NOMO-1 treated with DMSO at 0.1 percent for 48 hours (cell line): Measurements from ENCODE around the gene PDGFB.

ENCODE experiments used
- DNase-seq: peaks from one replicate; lab custom pipeline; 2025; ENCODE audit not compliant: unreplicated experiment; lab: John Stamatoyannopoulos, UW

PDGFB gene

DNA sequence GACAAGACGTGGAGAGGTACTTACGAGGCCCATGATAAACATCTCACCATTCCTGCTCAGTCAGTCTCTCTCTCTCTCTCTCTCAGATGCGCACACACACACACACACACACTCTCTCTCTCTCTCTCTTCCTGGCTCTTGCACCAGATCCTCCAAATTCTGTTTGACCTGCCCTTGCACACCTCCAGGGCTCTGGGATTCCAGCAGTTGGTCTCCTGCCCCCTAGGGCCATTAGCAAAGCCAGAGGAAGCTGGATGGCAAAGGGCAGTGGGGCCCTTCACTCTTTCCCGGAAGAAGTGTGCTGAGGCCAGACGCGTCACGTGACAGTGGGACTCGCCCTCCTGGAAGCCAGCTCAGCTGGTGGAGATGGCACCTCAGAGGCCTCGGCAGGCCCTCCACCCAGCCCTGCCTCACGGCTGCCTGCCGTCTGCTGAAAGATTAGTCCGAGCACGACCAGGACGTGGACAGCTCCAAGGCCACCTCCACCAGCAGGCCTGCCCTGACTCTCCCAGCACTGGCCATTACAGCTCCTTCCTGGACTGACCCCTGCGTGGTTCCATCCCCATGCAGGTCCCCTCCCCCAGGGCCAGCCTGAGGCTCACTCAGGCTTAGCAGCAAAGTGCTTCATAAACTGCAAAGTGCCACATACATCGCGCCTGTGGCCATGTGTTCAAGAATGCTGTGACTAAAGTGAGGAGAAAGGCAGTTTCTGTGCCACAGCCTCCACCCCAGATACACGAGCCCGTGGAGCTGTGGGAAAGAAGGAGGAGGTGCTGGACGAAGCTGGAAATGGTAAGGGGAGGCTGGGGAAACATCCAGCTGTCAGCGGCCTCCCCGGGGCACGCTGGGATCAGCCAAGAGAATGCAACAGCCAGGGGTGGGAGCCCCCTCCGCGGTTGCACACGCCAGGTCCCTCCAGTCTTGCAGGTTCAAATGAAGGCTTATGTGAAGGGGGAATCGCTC is 3.7 kb downstream of the PDGFB start:
- DNase-seq, result no peak

DNA sequence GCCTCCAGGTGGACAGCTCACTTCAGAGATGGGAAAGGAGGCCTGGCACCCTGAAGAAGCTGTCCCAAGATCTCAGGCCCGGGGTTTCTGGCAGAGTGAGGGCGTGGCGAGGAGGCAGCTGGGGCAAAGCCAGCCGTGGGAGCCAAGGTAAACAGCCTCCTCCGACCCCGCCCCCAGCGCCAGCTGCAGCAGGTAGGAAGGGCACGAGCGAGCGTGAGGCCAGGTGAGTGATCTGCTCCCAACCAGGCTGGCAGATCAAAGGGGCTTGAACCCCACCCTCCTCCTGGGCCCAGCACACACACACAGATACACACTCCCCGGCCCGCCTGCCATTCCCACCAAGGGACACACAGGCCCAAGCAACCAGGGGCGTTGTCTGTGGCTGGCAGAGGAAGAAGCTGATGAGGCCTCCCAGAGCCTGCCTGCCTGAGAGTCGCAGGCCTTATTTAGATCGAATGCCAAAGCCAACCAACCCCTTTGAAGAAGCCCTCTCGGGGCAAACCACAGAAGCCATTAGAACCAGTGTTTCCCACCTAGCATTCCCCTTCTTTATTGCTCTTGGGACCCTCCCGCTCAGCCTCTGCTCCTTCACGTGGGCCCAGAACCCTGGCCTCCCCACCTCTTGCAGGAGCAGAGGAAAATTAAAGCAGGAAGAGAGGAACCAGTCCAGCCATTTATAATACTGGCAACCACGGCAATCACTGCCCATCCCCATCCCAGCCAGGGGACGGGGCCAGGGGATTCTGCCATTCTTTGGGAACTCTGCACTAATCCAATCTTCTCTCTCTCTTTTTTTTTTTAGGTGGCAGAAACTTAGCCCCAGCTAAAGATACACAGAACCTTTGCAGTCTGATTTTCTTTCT is 5.0 kb downstream of the PDGFB start:
- no peak for DNase-seq

DNA sequence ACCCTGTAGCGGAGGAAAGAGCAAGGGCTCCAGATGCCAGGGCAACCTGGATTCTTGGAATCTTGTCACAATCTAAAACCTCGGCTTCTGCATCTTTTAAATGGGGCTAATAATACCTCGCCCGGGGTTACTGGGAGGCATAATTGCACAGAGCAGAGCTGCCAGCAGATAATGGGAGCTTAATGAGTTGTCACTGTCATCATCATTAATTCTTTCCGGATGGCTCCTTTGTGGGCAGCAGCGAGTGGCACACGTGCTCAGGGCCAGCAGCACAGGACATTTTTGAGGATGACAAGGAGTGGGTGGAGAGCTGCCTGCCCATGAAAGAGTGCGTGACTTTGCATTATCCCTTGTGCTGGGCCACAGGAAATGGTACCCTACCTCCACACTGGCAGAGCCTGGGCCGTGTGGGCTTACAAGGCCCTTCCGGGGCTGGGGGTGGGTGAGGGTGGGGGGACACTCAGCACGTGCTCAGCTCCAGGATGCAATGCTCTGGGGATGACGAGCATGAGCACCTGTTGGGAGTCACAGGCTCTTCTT is 5.7 kb downstream of the PDGFB start:
- no peak for DNase-seq

DNA sequence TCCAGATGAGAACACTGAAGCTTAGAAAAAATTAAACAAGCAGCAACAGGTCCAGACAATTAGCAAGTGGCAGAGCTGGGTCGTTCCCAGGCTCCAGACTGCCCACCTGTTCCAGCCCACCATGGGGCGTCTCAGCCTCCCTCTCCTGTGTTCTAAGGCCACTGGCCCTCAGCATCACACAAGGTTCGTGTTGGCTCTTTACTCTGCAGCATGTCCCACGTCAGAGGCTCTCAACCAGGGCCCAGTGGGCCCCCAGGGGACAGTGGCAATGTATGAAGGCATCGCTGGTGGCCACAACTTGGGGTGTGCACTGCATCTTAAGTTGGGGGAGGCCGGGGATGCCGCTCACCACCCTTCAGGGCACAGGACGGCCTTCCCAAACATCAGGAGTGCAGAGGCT is 6.2 kb downstream of the PDGFB start:
- DNase-seq, result no peak

DNA sequence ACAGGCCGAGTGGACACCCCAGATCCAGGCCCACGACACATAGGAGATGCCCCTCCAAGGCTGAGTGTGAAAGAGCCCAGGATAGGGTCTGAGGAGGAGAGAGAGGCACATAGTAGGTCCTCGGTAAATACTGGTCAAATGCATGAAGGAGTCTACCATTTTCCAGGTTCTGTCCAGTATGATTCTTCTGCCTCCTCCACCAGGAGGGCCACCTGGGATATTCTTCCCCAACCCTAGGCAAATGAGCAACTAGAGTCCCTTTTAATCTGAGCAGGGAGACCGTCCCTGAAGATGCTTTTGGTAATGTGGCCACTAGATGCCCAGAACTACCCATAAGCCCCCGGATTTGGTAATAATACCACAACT is 6.7 kb downstream of the PDGFB start:
- no peak for DNase-seq

DNA sequence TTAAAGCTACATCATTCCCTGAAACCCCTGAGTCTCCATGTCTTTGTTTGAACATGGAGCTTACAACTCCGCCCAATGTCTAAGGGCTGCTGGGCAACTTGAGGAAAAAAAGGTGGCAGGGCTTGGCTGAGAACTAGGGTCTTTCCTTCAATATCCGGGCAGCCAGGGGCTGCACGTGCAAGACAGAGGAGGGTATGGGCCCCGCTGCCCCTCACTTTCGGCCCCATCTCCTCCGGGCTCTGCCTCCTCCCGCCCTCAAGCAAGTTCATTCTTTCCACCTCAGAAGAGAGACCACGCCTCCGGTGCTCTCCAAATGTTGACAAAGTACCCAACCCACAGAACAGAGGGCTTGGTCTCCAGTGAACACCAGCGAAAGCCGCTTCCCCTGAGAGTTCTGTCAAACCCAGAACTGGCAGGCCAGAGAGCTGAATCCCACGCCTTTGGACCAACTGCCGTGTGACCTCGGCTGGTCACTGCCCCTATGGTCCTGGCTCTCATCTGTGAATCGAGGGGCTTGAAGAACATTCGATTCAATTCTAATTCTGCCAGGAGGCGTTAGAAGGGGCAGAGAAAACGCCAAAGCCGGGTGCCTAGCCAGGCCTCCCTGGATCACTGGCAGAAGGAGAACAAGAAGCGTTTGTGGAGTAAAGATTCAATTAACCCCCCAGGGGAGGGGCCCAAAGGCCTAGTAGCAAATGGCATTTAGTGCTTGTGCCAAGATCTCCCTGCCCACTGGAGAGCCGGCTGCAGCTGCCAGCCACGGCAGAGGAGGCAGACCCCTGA is 7.3 kb downstream of the PDGFB start:
- DNase-seq, result no peak

DNA sequence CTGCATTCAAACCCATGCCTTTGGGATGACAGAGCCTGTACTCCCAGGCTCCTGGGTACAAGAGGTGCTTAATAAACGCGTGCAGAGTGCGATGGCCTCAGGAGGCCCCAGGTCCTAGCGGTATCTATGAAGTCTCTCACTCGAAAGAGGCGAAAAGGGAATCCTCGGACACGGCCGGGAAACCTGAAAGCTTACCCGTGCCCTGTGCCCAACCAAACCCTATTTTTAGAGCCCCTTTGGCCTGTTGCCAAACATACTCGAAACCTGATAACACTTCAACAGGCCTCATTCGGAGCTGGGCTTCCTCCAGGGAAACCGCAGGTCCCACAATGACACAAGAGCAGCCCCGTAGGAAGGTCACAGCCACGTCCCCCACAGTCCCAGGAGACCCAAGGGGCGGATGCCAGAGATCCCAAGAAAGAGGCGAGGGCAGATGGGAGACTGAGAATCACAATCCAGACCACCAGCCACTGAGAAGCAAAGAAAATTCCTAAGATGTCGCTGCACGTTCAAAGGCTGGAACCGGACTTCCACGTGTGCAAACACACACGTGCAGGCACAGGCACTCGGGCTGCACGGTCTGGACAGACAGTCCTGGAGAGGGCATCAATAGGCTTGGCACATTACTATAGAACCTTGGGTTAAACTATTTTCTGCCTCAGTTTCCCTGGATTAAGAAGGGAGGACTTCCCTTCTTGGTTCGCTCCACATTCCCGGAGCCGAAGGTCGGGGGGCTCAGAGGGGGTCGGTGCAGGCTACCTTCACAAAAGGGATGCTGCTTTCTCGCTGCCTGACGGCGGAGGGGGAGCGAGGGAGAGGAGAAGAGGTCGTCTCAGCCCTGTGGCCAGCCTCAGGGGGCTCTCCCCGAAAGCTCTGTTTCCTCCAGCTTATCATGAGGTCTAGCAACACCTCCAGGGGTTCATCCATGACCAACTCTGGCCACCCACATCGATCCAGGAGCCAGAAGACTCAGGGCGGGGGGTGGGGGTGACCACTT is 8.2 kb downstream of the PDGFB start:
- peak; percentile 83 for DNase-seq

DNA sequence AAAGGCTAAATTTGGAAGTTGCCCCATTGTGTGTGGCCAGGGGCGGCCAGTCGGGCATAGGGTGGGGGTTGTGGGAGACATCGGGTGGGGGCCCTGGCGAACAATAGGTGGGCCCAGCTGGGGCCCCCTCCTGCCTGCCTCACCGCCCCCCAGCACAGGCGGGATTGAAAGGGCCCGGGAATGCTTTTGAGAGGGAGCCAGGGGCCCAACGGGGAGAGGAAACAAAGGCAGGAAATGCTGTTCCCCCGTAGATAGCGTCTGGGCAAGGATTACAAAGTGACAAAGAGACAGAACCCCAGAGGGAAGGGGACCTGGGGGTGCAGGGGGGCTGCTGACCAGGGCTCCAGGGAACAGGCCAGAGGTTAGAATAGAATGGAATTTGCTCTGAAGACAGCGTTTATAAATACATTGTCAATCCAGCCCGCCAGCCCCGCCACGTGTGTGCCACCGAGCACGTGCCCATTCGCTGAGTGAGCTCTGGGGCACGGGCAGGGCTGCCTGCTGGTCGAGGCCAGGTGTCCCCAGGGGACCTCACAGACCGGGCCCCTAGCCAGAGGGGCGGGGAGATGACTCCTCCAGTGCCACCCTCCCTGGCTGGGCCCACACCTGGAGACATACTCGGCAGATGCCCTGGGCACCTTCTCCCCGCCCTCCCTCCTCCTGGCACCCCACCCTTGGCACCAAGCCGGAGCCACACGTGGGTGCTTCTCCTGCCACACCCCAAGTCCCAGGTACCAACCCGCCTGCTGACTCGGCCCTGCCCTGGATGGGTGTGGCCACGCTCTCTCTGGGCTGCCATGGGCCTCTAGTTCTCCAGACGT is 9.7 kb downstream of the PDGFB start:
- no peak for DNase-seq

DNA sequence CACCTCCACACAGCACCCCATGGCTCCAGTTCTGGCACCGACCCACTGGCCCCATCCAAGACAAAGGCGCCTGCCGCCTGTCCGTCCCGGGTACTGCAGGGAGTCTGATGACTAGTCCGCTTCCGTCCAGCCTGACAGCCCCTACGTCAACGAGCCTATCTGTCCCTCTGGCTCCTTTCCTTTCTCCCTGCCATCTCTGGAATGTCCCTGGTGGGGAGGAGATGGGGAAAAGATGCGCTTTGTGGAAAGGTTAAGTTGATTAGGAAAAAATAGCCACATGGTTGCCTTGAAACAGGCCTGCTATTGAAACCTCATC is 10.4 kb downstream of the PDGFB start:
- no peak for DNase-seq

DNA sequence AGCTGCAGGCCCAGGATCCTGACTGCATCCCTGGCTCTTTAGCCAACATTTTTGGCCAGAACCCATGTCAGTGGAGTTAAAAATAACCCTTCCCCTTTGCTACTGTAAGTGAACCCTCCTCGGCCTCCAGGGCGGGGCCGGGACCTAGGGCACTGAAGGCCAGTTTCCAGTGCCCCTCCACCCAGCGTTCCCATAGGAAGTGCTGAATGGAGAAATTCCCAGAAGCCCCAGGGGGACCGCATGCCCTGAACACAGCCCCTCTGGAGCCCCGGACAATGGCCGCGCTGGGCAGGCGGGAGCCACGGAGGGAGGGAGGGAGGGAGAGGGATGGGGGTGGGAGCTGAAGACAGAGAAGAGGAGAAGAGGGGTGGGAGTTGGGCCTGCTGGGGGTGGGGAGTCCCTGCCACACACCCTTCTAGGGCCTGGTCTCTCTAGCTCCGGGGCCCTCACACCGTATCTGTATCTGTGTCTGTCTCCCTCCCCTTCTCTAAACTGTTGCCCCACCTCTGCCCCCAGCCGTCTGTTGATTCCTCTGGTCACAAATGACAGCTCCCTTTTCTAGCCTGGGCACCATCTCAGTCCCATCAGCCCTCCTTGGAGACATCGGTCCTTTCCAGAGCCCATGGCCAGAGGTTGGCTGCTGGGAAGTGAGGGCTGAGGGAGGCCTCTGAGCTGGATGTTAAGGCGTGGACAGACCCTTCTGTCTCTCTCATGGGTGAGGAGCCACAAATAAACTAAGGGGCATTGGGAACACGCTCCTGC is 10.9 kb downstream of the PDGFB start:
- no peak for DNase-seq

DNA sequence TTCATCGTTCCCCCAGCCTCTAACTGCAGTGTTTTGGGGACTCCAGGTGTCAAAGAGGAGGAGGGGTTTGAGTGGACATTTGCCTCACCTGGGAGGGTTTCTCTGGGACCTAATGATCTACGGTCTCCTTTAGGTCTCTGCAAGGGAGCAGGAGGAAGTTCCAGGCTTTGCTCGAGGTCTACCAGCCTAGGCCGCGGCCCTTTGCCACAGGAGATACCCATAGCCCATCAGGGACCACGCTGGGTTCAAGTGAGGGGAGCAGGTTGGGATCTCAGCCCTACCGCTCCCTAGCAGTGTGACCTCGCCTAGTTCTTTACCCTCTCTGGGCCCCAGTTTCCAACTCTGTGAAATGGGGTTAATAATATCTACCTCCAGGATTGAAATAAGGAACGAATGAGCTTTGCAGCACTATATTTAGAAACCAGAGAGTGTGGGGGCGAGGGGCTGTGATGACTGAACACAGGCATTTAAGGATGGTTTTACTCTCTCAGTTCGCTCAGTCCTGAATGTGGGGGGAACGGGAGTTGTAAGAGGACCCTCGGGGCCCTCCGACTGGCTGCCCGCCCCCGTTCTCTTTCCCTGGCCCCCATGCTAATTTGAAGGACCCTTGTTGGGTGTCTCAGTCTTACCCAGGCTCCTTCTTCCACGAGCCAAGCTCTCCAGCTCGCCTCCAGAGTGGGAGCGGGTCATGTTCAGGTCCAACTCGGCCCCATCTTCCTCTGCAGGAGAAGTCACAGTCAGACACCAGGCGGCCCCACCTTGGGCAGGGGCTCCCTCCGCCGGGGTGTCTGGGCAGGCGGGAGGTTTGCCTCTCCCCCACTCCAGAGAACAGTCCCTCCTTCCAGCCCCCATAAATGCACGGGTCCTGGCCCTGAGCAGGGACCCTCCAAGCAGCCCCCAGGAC is 11.7 kb downstream of the PDGFB start:
- DNase-seq, result no peak

DNA sequence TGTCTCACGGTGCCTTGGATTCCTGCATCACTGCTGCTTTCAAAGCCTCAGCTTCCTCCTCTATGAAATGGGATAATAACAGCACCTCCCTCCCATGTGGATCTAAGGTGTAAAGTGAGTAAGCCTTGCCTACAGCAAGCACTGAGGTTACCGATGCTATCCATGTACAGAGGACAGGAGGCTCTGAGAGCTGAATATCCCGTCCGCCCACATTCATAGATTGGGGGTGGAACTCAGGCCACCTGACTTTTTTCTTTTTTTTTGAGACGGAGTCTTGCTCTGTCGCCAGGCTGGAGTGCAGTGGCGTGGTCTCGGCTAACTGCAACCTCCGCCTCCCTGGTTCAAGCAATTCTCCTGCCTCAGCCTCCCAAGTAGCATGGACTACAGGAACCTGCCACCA is 12.5 kb downstream of the PDGFB start:
- no peak for DNase-seq

DNA sequence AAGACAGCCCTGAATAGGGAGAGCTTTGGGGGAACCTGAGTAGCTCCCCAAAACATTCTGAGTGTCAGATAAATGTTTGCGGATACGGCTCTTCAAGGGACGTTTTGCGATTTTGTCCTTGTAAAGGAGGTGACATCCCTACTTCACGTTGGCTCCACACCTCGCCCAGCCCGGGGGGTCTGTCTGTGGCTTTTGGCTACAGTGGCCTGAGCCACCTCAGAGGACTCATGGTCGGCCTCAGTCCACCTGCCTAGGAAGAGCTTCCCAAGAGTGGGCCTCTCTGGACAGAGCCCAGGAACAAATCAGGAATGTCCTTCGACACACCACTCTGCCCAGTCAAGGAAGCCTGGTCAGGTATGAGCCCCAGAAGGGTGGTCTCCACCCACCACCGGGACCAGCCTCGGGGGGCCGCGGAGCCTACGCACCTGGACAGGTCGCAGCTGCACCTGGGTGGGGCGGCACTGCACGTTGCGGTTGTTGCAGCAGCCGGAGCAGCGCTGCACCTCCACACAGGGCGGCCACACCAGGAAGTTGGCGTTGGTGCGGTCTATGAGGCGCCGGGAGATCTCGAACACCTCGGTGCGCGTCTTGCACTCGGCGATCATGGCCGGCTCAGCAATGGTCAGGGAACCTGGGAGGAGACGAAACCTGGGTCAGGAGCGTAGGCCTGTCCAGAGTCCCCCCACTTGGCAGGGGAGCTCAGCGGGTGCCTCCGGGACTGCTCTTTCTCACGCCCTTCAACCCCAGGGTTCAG is 13.4 kb downstream of the PDGFB start:
- DNase-seq, result no peak

DNA sequence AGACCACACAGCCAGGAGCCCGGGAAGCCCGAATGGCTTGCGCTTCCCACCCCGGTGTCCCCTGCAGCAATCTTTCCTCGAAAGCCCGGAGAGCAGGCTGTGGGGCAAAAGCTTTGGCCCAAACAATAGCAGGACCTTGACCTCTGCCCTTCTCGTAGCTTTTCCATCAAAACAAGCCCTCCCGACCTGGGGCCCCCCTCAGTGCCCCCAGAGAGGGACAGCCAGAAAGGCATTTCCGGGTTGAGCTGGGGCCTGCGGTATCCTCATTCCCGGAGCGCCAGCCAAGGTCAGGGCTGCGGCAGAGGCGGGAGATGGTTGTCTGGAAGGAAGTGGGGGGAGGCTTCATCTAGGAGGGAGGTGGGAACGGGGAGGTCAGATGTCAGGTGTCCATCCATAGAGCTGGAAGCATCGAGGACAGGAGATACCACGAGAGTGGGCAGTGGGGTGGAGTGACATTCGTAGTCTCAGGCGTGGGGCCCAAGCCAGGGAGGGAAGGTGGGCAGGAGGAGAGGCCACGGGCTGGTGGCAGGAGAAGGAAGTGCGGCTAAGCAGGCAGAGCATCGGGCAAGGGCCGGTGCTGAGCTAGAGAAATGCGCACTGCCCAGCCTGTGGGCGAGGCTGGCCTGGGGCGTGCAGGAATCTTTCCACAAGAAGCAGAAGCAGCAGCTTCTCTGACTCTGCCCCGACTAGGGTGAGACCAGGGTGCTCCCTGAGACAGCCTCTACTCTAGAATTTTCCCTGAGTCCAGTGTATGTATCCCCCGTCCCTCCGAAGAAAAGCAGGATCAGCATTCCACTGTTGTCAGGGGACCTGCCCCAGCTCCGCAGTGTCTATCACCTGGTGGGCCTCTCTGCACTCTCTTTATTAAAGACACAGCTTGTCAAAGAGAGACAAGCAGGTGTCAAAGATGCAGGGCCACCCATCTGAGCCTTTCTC is 14.3 kb downstream of the PDGFB start:
- DNase-seq, result no peak

DNA sequence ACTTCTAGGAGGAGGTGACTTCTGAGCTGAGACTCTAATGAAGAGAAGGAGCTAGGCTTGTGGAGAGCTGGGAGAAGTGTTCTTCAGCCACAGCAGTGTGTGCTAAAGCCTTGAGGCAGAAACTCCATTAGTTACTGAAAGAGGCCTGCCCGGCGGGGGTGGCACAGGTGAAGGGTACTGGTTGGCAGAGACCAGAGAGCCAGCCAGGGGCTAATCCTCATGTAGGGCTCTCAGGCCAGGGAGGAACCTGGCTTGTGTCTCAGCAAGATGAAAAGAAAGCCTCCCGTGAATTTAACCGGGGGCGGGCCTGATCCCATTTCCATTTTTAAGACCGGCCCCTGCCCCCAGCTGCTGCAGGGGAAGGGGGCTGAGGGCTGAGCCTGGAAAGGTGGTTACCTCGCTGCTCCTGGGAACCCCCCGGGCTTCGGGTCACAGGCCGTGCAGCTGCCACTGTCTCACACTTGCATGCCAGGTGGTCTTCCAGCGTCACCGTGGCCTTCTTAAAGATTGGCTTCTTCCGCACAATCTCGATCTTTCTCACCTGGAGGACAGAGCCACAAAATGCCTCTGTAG is 15.0 kb downstream of the PDGFB start:
- no peak for DNase-seq
